ENCODE results near the gene PLXNA2.

Gene PLXNA2

DNA sequence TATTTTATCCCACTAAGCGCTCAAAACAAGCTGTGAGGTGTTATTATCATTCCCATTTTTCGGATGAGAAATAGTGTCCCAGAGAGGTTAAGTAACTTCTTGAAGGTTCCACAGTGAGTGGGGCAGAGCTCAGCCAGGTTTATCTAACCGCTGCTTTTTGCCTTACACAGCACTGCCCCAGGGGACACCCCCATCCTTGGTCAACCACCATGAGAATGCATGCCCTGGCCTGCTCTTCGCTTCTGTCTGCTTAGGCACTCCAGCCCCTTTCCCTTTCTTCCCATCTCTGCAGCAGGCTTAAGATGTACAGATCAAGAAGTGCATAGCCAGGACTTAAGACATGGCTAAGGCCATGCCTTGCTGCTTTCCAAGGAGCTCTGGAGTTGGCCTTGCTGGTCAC, 174.3 kb downstream of the PLXNA2 start:
- no peak for DNase-seq (ENCODE audit: low read depth)

- DNase-seq (ENCODE audit: low read depth): no peak
These were observed 174.9 kb downstream of the PLXNA2 start for GRCh38 chr1:208069317-208069716.

GRCh38 chr1:208068908-208069307, 175.3 kb downstream of the PLXNA2 start:
- no peak for DNase-seq (ENCODE audit: low read depth)

- DNase-seq (ENCODE audit: low read depth): no peak
These were observed 175.8 kb downstream of the PLXNA2 start for GRCh38 chr1:208068407-208068806.

DNA sequence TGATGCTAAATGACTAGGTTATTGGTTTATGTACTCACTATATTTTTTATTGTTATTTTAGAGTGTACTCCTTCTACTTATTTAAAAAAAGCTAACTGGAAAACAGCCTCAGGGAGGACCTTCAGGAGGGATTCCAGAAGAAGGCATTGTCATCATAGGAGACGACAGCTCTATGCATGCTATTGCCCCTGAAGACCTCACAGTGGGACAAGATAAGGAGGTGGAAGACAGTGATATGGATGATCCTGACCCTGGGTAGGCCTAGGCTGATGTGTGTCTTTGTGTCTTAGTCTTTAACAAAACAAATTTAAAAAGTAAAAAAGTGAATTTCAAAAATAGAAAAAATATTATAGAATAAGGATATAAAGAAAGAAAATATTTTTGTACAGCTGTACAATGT, 177.6 kb downstream of the PLXNA2 start:
- DNase-seq (ENCODE audit: low read depth): no peak

- no peak for DNase-seq (ENCODE audit: low read depth)
These were observed 178.3 kb downstream of the PLXNA2 start for GRCh38 chr1:208065862-208066261.

GRCh38 chr1:208061632-208062031, 182.6 kb downstream of the PLXNA2 start:
- no peak for DNase-seq (ENCODE audit: low read depth)

GRCh38 chr1:208061118-208061517, 183.1 kb downstream of the PLXNA2 start:
- DNase-seq (ENCODE audit: low read depth): no peak

GRCh38 chr1:208060215-208060869, 183.8 kb downstream of the PLXNA2 start:
- DNase-seq (ENCODE audit: low read depth): no peak

DNA sequence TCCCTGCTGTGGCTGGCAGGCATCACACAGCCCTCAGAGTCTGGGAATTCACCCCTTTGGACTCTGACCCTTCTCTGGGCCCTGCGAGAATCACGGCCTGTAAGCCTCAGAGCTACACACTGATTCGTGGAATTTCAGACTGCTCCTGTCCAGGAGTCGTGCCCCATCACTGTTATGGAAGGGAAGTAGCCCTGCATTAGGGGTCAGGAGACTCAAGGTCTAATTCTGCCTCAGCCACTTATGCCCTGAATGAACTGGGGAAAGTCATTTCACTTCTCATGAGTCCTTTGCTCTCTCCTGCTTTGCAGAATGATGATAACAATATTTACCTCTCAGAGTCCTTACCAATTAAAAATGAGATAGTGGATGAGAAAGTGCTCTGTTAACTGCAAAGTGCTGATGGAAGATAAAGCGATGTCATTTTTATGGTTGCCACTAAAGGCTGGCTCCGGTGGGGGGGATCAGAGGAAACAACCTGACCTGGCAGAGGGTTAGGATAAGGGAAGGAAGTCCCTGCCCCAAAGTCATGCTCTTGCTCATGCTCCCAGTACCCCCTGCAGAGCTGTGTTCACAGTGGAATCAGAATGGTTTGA, 184.7 kb downstream of the PLXNA2 start:
- no peak for DNase-seq (ENCODE audit: low read depth)

DNA sequence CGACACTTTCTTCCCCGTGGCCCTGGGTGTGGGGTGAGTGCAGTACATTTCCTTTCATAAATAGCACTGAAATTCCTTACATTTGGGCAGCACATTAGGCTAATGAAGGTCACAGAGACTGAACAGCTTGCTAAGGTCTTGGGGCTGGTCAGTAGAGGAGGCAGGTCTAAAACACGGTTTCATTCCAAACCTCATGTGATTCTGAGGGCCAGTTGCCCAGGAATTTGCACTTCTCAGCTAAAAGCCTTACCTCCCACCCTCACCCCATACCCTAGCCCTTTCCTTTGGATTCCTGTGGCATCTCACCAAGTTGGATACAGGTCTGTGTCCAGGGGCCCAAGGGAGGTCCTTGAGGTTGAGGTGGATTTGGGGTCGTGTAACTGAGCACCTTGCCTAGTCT, 185.4 kb downstream of the PLXNA2 start:
- no peak for DNase-seq (ENCODE audit: low read depth)

GRCh38 chr1:208058267-208058666, 185.9 kb downstream of the PLXNA2 start:
- no peak for DNase-seq (ENCODE audit: low read depth)

- no peak for DNase-seq (ENCODE audit: low read depth)
These were observed 187.1 kb downstream of the PLXNA2 start for GRCh38 chr1:208057056-208057455.

- no peak for DNase-seq (ENCODE audit: low read depth)
These were observed 188.6 kb downstream of the PLXNA2 start for GRCh38 chr1:208055535-208055934.

- no peak for DNase-seq (ENCODE audit: low read depth)
These were observed 189.2 kb downstream of the PLXNA2 start for GRCh38 chr1:208054911-208055379.

DNA sequence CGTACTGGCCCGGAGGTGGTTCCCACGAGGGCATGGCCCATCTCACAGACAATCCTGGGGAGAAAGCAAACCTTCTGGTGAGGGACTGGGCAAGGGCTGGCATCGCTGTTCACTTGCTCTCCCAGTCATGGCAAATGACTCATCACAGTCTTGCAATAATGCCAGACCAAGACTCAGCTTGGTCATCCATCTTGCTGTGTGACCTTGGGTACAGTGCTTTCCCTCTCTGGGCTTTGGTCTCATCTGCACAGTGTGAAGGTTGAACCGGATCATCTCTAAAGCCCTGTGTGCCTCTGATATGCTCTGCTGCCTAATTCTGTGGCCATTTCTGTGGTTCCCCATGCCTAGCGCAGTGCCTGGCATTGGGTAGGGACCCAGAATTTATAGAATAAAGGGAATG, 189.7 kb downstream of the PLXNA2 start:
- no peak for DNase-seq (ENCODE audit: low read depth)

DNA sequence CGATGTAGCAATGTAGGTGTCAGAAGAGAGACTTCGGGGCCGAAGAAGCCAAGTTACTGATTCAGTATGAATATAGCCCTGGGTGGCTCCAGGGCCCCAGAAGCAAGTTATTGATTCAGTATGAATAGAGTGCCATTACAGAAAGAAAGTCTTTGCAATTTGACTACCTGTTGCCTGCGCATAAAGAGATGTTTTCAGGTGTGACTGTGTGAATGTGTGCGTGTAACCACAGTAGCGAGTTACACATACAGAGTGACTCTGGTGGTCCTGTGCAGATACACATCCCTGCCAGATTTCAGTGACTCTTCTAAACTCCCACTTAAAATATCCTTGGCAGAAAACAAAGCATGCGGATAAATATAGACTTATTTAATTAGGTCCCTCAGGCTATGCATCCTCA, 190.5 kb downstream of the PLXNA2 start:
- DNase-seq (ENCODE audit: low read depth): no peak

DNA sequence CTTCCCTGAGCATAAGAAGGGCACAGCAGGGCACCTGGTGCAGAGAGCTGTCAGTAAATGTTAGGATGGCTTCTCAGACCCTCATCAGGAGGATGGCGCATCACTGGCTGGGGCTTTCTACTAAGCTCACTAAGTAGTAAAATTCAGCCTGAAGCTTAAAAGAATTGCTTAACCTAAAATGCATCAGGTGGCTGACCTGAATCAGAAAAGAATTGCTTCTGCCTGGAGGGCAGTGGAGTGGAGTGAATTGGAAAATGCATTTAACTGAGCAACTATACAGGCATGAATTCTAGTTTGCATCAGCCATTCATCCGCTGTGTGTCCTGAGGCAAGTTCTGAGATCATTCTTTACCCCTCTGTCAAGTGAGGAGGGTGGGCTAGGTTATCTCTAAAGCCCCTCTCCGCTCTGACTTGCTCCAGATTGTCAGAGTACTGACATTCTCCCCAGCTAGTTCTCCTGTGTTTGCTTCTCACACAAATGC, 191.2 kb downstream of the PLXNA2 start:
- DNase-seq (ENCODE audit: low read depth): no peak

DNA sequence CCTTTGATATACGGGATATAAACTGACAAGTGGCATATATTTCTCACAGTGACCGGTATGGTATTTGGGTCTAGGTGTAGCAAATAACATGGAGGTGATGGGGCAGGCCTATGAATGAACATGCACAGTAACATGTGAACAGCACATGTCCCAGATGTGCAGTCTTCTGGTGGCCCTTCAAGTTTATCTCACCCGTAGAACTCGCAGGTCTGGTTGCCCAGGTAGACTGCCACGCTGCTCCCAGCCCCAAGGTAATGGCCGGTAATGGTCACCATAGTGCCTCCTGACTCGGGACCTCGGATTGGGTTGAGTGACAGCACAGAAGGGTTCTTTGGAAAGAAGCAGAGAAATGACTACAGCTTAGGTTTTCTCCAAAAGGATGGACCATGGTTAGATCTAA, 192.0 kb downstream of the PLXNA2 start:
- no peak for DNase-seq (ENCODE audit: low read depth)

- DNase-seq (ENCODE audit: low read depth): no peak
These were observed 192.5 kb downstream of the PLXNA2 start for GRCh38 chr1:208051651-208052050.

GRCh38 chr1:208048904-208049303, 195.3 kb downstream of the PLXNA2 start:
- no peak for DNase-seq (ENCODE audit: low read depth)

GRCh38 chr1:208047975-208048374, 196.2 kb downstream of the PLXNA2 start:
- DNase-seq (ENCODE audit: low read depth): no peak

DNA sequence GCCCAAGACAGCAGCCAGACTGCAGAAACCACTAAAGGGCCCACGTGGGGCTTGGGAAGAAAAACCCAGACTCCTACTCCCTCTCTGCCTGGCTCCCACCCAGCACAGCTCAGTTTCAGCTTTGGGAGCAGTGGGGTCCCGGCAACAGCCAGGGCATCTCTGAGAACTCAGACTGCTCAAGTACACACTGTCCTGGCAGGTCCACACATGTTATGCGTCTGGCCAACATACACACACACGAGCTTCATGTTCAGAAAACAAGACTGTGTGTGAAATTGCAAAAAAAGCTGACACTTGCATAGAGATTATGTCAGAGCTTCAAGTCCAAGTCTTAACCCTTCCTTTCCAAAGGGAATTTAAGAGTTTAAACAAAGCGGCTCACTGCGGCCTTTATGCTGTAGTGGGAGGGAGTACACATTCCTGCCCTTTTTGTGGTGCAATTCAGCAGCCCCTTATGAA, 196.7 kb downstream of the PLXNA2 start:
- DNase-seq (ENCODE audit: low read depth): no peak
